Endothelial cell of umbilical vein (primary cell): Measurements from ENCODE around the gene PCNX1. TPM values are rescaled to one million over a fixed set of nuclear protein-coding genes. Genes with fewer than 3 reads are reported as not detected.
A peak's percentile ranks its signal among the peaks of the same experiment; 100 is the strongest.

Source experiments
- BruUV-seq: library from RNA; stranded (reverse); fragments of 400-500 nt; replicated peaks from 2 replicates; lab custom pipeline; 2021; lab: Mats Ljungman, UMichigan
- CTCF ChIA-PET: fragments of 300-600, 350-600 bp; sonication (Branson Sonifier 250); formaldehyde crosslinking; loops from one replicate; lab custom pipeline; 2021; ENCODE audit warnings: antibody characterized with exemption, inconsistent platforms; lab: Charles Lee
- POLR2A ChIA-PET: fragments of 300-600, 350-600 bp; sonication (Branson Sonifier 250); formaldehyde crosslinking; loops from one replicate; lab custom pipeline; 2021; ENCODE audit warnings: antibody characterized with exemption, inconsistent platforms; lab: Charles Lee
- DNase-seq: peaks from one replicate; pipeline ENCODE4 v3.0.0-alpha.2; 2011; ENCODE audit warnings: low read depth, low spot score
- FAIRE-seq: peaks from 2 replicates; lab custom pipeline; 2011; peaks lifted over from hg19 to GRCh38; lab: Jason Lieb, UNC
- H2AFZ ChIP-seq: 2 replicates; pipeline ENCODE4 v1.6.0; 2012; ENCODE audit warnings: low read depth, low read length, control low read depth, inconsistent platforms
- H3K27ac ChIP-seq: 2 replicates; pipeline ENCODE4 v1.5.1; 2011; ENCODE audit warnings: low read depth, mild to moderate bottlenecking, control low read depth, low read length, moderate library complexity; ENCODE audit not compliant: insufficient read depth
- H3K27me3 ChIP-seq, 2 experiments: 2 replicates each; pipeline versions ENCODE4 v1.6.0 to v1.6.1; 2011; ENCODE audit warnings: low read length in 2 of 2, mixed read lengths in 1 of 2; ENCODE audit not compliant: control insufficient read depth in 2 of 2, insufficient read depth in 2 of 2
- H3K36me3 ChIP-seq, 2 experiments: 2 replicates in 1 of 2; 3 replicates in 1 of 2; pipeline ENCODE4 v1.5.1; 2011; ENCODE audit warnings: low read length in 2 of 2, mild to moderate bottlenecking in 1 of 2, moderate library complexity in 1 of 2; ENCODE audit not compliant: control insufficient read depth in 2 of 2, insufficient read depth in 2 of 2; ENCODE audit errors: extremely low read depth in 1 of 2
- H3K4me1 ChIP-seq: 3 replicates; pipeline ENCODE4 v1.5.1; 2011; ENCODE audit warnings: mild to moderate bottlenecking, low read length; ENCODE audit not compliant: control insufficient read depth, insufficient read depth; ENCODE audit errors: extremely low read depth
- H3K4me2 ChIP-seq: 2 replicates; pipeline ENCODE4 v1.6.1; 2011; ENCODE audit warnings: low read length, control low read depth, mixed read lengths; ENCODE audit not compliant: insufficient read depth
- H3K4me3 ChIP-seq, 3 experiments: fragments of 200-600 bp in 1 of 3; sonication (generic), shearing (Covaris generic) in 1 of 3; replicated peaks in 1 of 3; 2 replicates each; pipeline ENCODE4 v1.5.1; 2011 to 2016; ENCODE audit warnings: control low read depth in 3 of 3, low read length in 3 of 3, mild to moderate bottlenecking in 2 of 3, inconsistent platforms in 1 of 3, low read depth in 1 of 3, moderate library complexity in 1 of 3; ENCODE audit not compliant: insufficient read depth in 1 of 3
- H3K79me2 ChIP-seq: 2 replicates; pipeline ENCODE4 v1.6.0; 2012; ENCODE audit warnings: low read length, inconsistent platforms; ENCODE audit not compliant: control insufficient read depth, insufficient read depth
- H3K9ac ChIP-seq: replicated peaks from 2 replicates; pipeline ENCODE3; 2011; ENCODE audit warnings: low read length, control low read depth; ENCODE audit not compliant: insufficient read depth; ENCODE audit errors: extremely low read depth
- H3K9me1 ChIP-seq: replicated peaks from 3 replicates; pipeline ENCODE4 v1.6.0; 2011; ENCODE audit warnings: mild to moderate bottlenecking, low read length; ENCODE audit not compliant: control insufficient read depth, insufficient read depth; ENCODE audit errors: extremely low read depth
- H3K9me3 ChIP-seq: replicated peaks from 2 replicates; pipeline ENCODE4 v1.5.1; 2012; ENCODE audit warnings: low read length, inconsistent platforms; ENCODE audit not compliant: control insufficient read depth, insufficient read depth
- H4K20me1 ChIP-seq: replicated peaks from 2 replicates; pipeline ENCODE3; 2011; ENCODE audit warnings: mild to moderate bottlenecking, low read length; ENCODE audit not compliant: control insufficient read depth, insufficient read depth; ENCODE audit errors: extremely low read depth
- EZH2 ChIP-seq: IDR thresholded peaks from 2 replicates; pipeline ENCODE4 v1.6.1; 2012; ENCODE audit warnings: borderline replicate concordance, low read depth, mild to moderate bottlenecking, moderate library complexity, low read length, inconsistent platforms; ENCODE audit not compliant: severe bottlenecking
- FOS ChIP-seq: IDR thresholded peaks from 2 replicates; pipeline ENCODE4 v1.6.1; 2011; ENCODE audit warnings: mild to moderate bottlenecking, low read length, moderate library complexity, borderline replicate concordance; ENCODE audit not compliant: insufficient read depth
- GATA2 ChIP-seq: IDR thresholded peaks from 2 replicates; pipeline ENCODE4 v1.7.0; 2011; ENCODE audit warnings: low read depth, mild to moderate bottlenecking, moderate library complexity, mixed read lengths, low read length; ENCODE audit not compliant: insufficient read length, insufficient read depth
- JUN ChIP-seq: IDR thresholded peaks from 2 replicates; pipeline ENCODE4 v1.6.1; 2011; ENCODE audit warnings: borderline replicate concordance, low read depth; ENCODE audit not compliant: insufficient read length, insufficient read depth
- POLR2A ChIP-seq: IDR thresholded peaks from 2 replicates; pipeline ENCODE4 v1.6.1; 2012; ENCODE audit warnings: low read depth, mild to moderate bottlenecking, control low read depth, low read length
- POLR2AphosphoS5 ChIP-seq: IDR thresholded peaks from 2 replicates; pipeline ENCODE4 v1.6.1; 2012; ENCODE audit warnings: low read depth, mild to moderate bottlenecking, control low read depth, low read length, moderate library complexity; ENCODE audit not compliant: insufficient read depth
- dilution Hi-C: fragments of 300-500 bp; cut with MboI; formaldehyde crosslinking; loops from one replicate; pipeline ENCODE4 v1.15.0; 2019; ENCODE audit warnings: low sequenced_read_pairs; ENCODE audit not compliant: extremely low pct_ligation_motif_present
- intact Hi-C: fragments of 100-400 bp; cut with micrococcal nuclease; formaldehyde crosslinking; loops from one replicate; pipeline ENCODE4 v1.10.0; 2022
- polyA plus RNA-seq, 4 experiments: library from polyadenylated mRNA; depleted of rRNA in 3 of 4; stranded (reverse) in 3 of 4; unstranded in 1 of 4; fragments of >200 nt; gene quantifications; 2 replicates each; pipeline versions ENCODE4 v1.2.1 to v1.2.3, GENCODE V29; 2011 to 2012; ENCODE audit warnings: missing spikeins in 1 of 4
- total RNA-seq: library from RNA; stranded (reverse); gene quantifications from 2 replicates; pipeline ENCODE4 v1.2.3, GENCODE V29; 2021
- TF ChIP-seq, protein P1 (sequence below), 2 donors: IDR thresholded peaks; 1 replicate in 1 of 2; 2 replicates in 1 of 2; pipeline ENCODE4 v1.5.1; 2011; ENCODE audit warnings: low read length in 2 of 2, mild to moderate bottlenecking in 2 of 2, moderate library complexity in 2 of 2, control low read depth in 1 of 2, inconsistent platforms in 1 of 2, low read depth in 1 of 2; ENCODE audit not compliant: insufficient read depth in 1 of 2; ENCODE audit errors: extremely low read depth in 1 of 2

The PCNX1 gene
- total and polyA plus RNA-seq, 2 donors (not counting 3 experiments of a cell fraction or from before 2014, with no cell fraction given), result 21.4 to 40.5 TPM

DNA sequence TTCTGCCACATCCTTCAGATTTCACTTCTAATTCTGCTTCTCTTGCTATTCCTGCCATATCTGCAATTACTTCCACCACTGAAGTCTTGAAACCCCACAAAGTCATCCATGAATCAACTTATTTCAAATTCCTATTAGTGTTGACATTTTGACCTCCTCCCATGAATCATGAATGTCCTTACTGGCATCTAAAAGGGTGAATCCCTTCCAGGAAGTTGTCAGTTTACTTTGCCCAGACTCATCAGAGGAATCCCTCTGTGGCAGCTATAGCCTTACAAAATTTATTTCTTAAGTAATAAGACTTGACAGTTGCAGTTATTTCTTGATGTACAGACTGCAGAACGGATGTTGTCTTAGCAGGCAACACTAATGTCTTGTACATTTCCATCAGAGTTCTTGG lies 162.9 kb downstream of the PCNX1 start:
- CTCF ChIA-PET, result interaction anchor here (0.7 to 1.1 kb wide), 2 partner anchors 20 kb away, joined by 3 read pairs; no protein-coding TSS in a partner anchor
- no peak overlapping the region for H3K4me2 ChIP-seq
- H3K4me1 ChIP-seq, result no peaks in the 10 kb centered on the region
- H3K9me3 ChIP-seq, result no peaks in the 10 kb centered on the region
- H4K20me1 ChIP-seq, result no peaks in the 10 kb centered on the region
- intact Hi-C loops (no loop called here), dilution Hi-C loops (no loop called here)
- no TSS peak for BruUV-seq
- H2AFZ ChIP-seq, result no peak overlapping the region
- FAIRE-seq (no peak), DNase-seq (peak; percentile 5)
- H3K9me1 ChIP-seq, result no peaks in the 10 kb centered on the region
- TF ChIP-seq POLR2AphosphoS5 (no peak), GATA2 (no peak), EZH2 (no peak), FOS (peak; percentile 26), POLR2A (no peak), JUN (no peak)
- TF ChIP-seq, protein P1, sequence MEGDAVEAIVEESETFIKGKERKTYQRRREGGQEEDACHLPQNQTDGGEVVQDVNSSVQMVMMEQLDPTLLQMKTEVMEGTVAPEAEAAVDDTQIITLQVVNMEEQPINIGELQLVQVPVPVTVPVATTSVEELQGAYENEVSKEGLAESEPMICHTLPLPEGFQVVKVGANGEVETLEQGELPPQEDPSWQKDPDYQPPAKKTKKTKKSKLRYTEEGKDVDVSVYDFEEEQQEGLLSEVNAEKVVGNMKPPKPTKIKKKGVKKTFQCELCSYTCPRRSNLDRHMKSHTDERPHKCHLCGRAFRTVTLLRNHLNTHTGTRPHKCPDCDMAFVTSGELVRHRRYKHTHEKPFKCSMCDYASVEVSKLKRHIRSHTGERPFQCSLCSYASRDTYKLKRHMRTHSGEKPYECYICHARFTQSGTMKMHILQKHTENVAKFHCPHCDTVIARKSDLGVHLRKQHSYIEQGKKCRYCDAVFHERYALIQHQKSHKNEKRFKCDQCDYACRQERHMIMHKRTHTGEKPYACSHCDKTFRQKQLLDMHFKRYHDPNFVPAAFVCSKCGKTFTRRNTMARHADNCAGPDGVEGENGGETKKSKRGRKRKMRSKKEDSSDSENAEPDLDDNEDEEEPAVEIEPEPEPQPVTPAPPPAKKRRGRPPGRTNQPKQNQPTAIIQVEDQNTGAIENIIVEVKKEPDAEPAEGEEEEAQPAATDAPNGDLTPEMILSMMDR (IDR thresholded peaks at IDR 0.05; ENCODE audit: extremely low read depth in 1 of 2, insufficient read depth in 1 of 2, low read depth in 1 of 2, low read length in 2 of 2), result no peak
- H3K36me3 ChIP-seq, result peaks cover 0 to 2% of the 10 kb centered on the region in 2 experiments
- H3K9ac ChIP-seq, result no peak overlapping the region
- POLR2A ChIA-PET, result interaction anchor here (0.6 kb wide), 1 partner anchor 79 kb away, joined by 3 read pairs; no protein-coding TSS in a partner anchor
- no peak overlapping the region for H3K4me3 ChIP-seq
- H3K27ac ChIP-seq, result no peak overlapping the region
- H3K79me2 ChIP-seq, result no peaks in the 10 kb centered on the region
- H3K27me3 ChIP-seq, result no peaks in the 10 kb centered on the region
